Skeletal muscle tissue (tissue), 4 donors: ENCODE data around the gene B3GNT2. TPM values are rescaled to one million over a fixed set of nuclear protein-coding genes. Genes with fewer than 3 reads are reported as not detected.
A peak's percentile ranks its signal among the peaks of the same experiment; 100 is the strongest.
"Not testable (repeated sequence)": the region's sequence is repeated elsewhere in the genome, so short reads cannot be mapped to it uniquely, and the experiment has no call there.

Experiments
- H3K27ac ChIP-seq: one replicate; pipeline ENCODE4 v1.7.0; 2013; ENCODE audit warnings: mild to moderate bottlenecking, low read depth, low read length, inconsistent platforms
- H3K27me3 ChIP-seq, 3 donors: one replicate each; pipeline ENCODE4 v1.7.0; 2013; ENCODE audit warnings: low read length in 3 of 3; ENCODE audit not compliant: control insufficient read depth in 3 of 3, insufficient read depth in 3 of 3
- H3K36me3 ChIP-seq, 3 donors: one replicate each; pipeline ENCODE4 v1.7.0; 2013; ENCODE audit warnings: low read length in 3 of 3; ENCODE audit not compliant: control insufficient read depth in 3 of 3, insufficient read depth in 3 of 3
- H3K4me1 ChIP-seq, 3 donors: one replicate each; pipeline ENCODE4 v1.7.0; 2013; ENCODE audit warnings: low read length in 3 of 3, mild to moderate bottlenecking in 3 of 3; ENCODE audit not compliant: control insufficient read depth in 3 of 3, insufficient read depth in 3 of 3
- H3K4me3 ChIP-seq, 3 donors: one replicate each; pipeline ENCODE4 v1.7.0; 2013; ENCODE audit warnings: low read length in 3 of 3
- H3K9ac ChIP-seq, 3 donors: one replicate each; pipeline ENCODE4 v1.7.0; 2013; ENCODE audit warnings: low read length in 3 of 3, mild to moderate bottlenecking in 3 of 3, moderate library complexity in 2 of 3, low read depth in 1 of 3
- H3K9me3 ChIP-seq, 3 donors: one replicate each; pipeline ENCODE4 v1.7.0; 2013; ENCODE audit warnings: low read length in 3 of 3; ENCODE audit not compliant: control insufficient read depth in 3 of 3
- total RNA-seq: library from RNA; depleted of rRNA; stranded (reverse); fragments of >200 nt; gene quantifications from one replicate; pipeline ENCODE4 v1.2.3, GENCODE V29; 2014
- donor health status: Osteomylitis.

B3GNT2 gene
- total RNA-seq, 1 donor from 2014 or later, result 11.0 TPM

GRCh38 chr2:62197011-62197924 lies 1.4 kb downstream of the B3GNT2 start:
- Histone ChIP-seq H3K9ac (peak overlapping the region; percentile 2 to 83 (median 76)), H3K27ac (peak overlapping the region; percentile 86), H3K4me1 (peaks cover 9 to 22% (median 15%) of the 10 kb centered on the region in 3 donors), H3K9me3 (no peaks in the 10 kb centered on the region), H3K27me3 (no peaks in the 10 kb centered on the region), H3K4me3 (peak overlapping the region; percentile 82 to 85 (median 83)), H3K36me3 (no peaks in the 10 kb centered on the region)

- Histone ChIP-seq H3K4me1 (peaks cover 12 to 30% (median 15%) of the 10 kb centered on the region in 3 donors), H3K27me3 (no peaks in the 10 kb centered on the region), H3K4me3 (peak overlapping the region; percentile 82 to 85 (median 83)), H3K9ac (peak overlapping the region; percentile 2 to 83 (median 76)), H3K27ac (peak overlapping the region; percentile 53), H3K36me3 (no peaks in the 10 kb centered on the region), H3K9me3 (no peaks in the 10 kb centered on the region)
These were observed 2.2 kb downstream of the B3GNT2 start for GRCh38 chr2:62197925-62198633.

- H3K9me3 ChIP-seq, H3K9ac ChIP-seq, H3K27me3 ChIP-seq, H3K36me3 ChIP-seq, H3K4me3 ChIP-seq, H3K27ac ChIP-seq: not testable (repeated sequence)
- H3K4me1 ChIP-seq, result peaks cover 12 to 30% (median 15%) of the 10 kb centered on the region in 3 donors
These were observed 2.9 kb downstream of the B3GNT2 start for GRCh38 chr2:62198854-62199253.

GRCh38 chr2:62199392-62200125 lies 3.6 kb downstream of the B3GNT2 start:
- no peak overlapping the region for H3K4me3 ChIP-seq
- H3K9me3 ChIP-seq, result no peaks in the 10 kb centered on the region
- no peaks in the 10 kb centered on the region for H3K27me3 ChIP-seq
- H3K9ac ChIP-seq, result no peak overlapping the region
- H3K4me1 ChIP-seq, result peaks cover 12 to 28% (median 15%) of the 10 kb centered on the region in 3 donors
- H3K36me3 ChIP-seq, result no peaks in the 10 kb centered on the region
- H3K27ac ChIP-seq, result no peak overlapping the region

- no peaks in the 10 kb centered on the region for H3K9me3 ChIP-seq
- no peaks in the 10 kb centered on the region for H3K36me3 ChIP-seq
- H3K4me1 ChIP-seq, result peaks cover 9 to 22% (median 12%) of the 10 kb centered on the region in 3 donors
- H3K9ac ChIP-seq, result no peak overlapping the region
- H3K4me3 ChIP-seq, result no peak overlapping the region
- H3K27ac ChIP-seq, result no peak overlapping the region
- no peaks in the 10 kb centered on the region for H3K27me3 ChIP-seq
These were observed 4.5 kb downstream of the B3GNT2 start for GRCh38 chr2:62200291-62200841.

GRCh38 chr2:62200868-62201267 lies 5.0 kb downstream of the B3GNT2 start:
- no peak overlapping the region for H3K9ac ChIP-seq
- no peak overlapping the region for H3K4me3 ChIP-seq
- no peaks in the 10 kb centered on the region for H3K27me3 ChIP-seq
- H3K36me3 ChIP-seq, result no peaks in the 10 kb centered on the region
- H3K4me1 ChIP-seq, result peaks cover 10 to 23% (median 11%) of the 10 kb centered on the region in 3 donors
- no peaks in the 10 kb centered on the region for H3K9me3 ChIP-seq
- no peak overlapping the region for H3K27ac ChIP-seq

GRCh38 chr2:62201307-62201706 lies 5.4 kb downstream of the B3GNT2 start:
- no peaks in the 10 kb centered on the region for H3K36me3 ChIP-seq
- no peak overlapping the region for H3K4me3 ChIP-seq
- peaks cover 10 to 24% (median 11%) of the 10 kb centered on the region in 3 donors for H3K4me1 ChIP-seq
- H3K27me3 ChIP-seq, result no peaks in the 10 kb centered on the region
- H3K9me3 ChIP-seq, result no peaks in the 10 kb centered on the region
- no peak overlapping the region for H3K27ac ChIP-seq
- no peak overlapping the region for H3K9ac ChIP-seq

GRCh38 chr2:62202019-62202722 lies 6.3 kb downstream of the B3GNT2 start:
- Histone ChIP-seq H3K4me1 (peaks cover 10 to 24% (median 11%) of the 10 kb centered on the region in 3 donors), H3K27me3 (no peaks in the 10 kb centered on the region), H3K9me3 (no peaks in the 10 kb centered on the region), H3K9ac (no peak overlapping the region), H3K4me3 (no peak overlapping the region), H3K27ac (no peak overlapping the region), H3K36me3 (no peaks in the 10 kb centered on the region)

GRCh38 chr2:62202729-62203128 lies 6.8 kb downstream of the B3GNT2 start:
- no peak overlapping the region for H3K27ac ChIP-seq

More at GRCh38 chr2:62202729-62203128, 6.8 kb downstream of the B3GNT2 start:
- Histone ChIP-seq H3K9ac (no peak overlapping the region), H3K4me1 (peaks cover 8 to 21% (median 11%) of the 10 kb centered on the region in 3 donors), H3K9me3 (no peaks in the 10 kb centered on the region), H3K36me3 (no peaks in the 10 kb centered on the region), H3K27me3 (no peaks in the 10 kb centered on the region), H3K4me3 (no peak overlapping the region)
